ENCODE results near the gene RPS18. TPM values are rescaled to one million over a fixed set of nuclear protein-coding genes. Genes with fewer than 3 reads are reported as not detected.

Gene RPS18
- total and polyA plus RNA-seq, 2 of the 13 experiments (the other 11 are each of a cell fraction or from before 2014, with no cell fraction given) = 3,896 to 5,806 TPM

DNA sequence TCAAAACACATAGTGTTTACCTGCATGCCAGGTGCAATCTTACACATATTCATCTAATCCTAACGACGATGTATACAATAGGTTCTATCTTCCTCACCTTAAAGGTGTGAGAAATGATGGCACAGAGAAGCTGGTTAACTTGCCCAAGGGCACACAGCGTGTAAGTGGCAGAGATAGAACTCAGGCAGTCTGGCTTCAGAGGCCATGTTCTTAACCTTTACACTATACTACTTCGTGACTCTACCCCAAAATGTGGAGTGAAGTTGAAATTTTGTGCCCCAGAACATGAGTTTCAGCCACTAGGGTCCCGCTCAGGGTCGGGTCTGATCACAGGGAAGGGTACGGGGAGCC lies 783 bp upstream of the RPS18 start (continued):
- TF ChIP-seq REL (CRISPR knock-in tag; conservative IDR thresholded peaks at IDR 0.05) (0 out of 2 replicates have a peak, but pooled peaks have one; percentile 25), PRPF4 (IDR thresholded peaks at IDR 0.05; ENCODE audit: low read depth, low read length, poor library complexity, severe bottlenecking) (no peak), MXI1 (IDR thresholded peaks at IDR 0.05; ENCODE audit: borderline replicate concordance, low read depth, low read length) (no peak), ZFP37 (CRISPR knock-in tag; IDR thresholded peaks at IDR 0.05; ENCODE audit: borderline replicate concordance) (no peak), TOE1 (CRISPR knock-in tag; IDR thresholded peaks at IDR 0.05) (no peak), HDAC2 (CRISPR knock-in tag; IDR thresholded peaks at IDR 0.05) (no peak), ZNF577 (CRISPR knock-in tag; IDR thresholded peaks at IDR 0.05; ENCODE audit: borderline replicate concordance, low read depth) (no peak), SP4 (CRISPR knock-in tag; IDR thresholded peaks at IDR 0.05) (no peak), SSRP1 (CRISPR knock-in tag; IDR thresholded peaks at IDR 0.05) (0 out of 2 replicates have a peak, but pooled peaks have one; percentile 40), ZNF264 (CRISPR knock-in tag; IDR thresholded peaks at IDR 0.05) (no peak), ZNF230 (CRISPR knock-in tag; IDR thresholded peaks at IDR 0.05) (no peak; the same call in 1 of the 2 replicates), ZNF644 (CRISPR knock-in tag; IDR thresholded peaks at IDR 0.05; ENCODE audit: low read depth) (no peak)
- TF ChIP-seq, protein P1, sequence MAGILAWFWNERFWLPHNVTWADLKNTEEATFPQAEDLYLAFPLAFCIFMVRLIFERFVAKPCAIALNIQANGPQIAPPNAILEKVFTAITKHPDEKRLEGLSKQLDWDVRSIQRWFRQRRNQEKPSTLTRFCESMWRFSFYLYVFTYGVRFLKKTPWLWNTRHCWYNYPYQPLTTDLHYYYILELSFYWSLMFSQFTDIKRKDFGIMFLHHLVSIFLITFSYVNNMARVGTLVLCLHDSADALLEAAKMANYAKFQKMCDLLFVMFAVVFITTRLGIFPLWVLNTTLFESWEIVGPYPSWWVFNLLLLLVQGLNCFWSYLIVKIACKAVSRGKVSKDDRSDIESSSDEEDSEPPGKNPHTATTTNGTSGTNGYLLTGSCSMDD (CRISPR knock-in tag; IDR thresholded peaks at IDR 0.05) = no peak
- TF ChIP-seq, protein P2, sequence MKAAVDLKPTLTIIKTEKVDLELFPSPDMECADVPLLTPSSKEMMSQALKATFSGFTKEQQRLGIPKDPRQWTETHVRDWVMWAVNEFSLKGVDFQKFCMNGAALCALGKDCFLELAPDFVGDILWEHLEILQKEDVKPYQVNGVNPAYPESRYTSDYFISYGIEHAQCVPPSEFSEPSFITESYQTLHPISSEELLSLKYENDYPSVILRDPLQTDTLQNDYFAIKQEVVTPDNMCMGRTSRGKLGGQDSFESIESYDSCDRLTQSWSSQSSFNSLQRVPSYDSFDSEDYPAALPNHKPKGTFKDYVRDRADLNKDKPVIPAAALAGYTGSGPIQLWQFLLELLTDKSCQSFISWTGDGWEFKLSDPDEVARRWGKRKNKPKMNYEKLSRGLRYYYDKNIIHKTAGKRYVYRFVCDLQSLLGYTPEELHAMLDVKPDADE (CRISPR knock-in tag; IDR thresholded peaks at IDR 0.05) = no peak
- TF ChIP-seq, protein P3, sequence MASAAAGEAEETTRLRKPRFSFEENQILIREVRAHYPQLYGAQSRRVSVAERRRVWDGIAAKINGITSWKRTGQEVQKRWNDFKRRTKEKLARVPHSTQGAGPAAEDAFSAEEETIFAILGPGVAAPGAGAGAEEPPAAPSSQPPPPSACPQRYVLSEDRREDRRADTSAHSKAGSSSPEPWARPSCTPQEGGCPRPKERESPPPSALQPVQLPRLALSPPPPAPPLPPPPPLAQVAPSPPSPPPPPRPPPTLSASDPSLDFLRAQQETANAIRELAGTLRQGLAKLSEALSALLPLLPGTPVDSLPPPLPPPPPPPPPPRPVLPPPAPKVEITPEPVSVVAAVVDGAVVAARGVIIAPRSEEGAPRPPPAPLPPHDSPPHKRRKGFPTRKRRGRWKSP (CRISPR knock-in tag; IDR thresholded peaks at IDR 0.05) = no peak
- TF ChIP-seq, protein P4, sequence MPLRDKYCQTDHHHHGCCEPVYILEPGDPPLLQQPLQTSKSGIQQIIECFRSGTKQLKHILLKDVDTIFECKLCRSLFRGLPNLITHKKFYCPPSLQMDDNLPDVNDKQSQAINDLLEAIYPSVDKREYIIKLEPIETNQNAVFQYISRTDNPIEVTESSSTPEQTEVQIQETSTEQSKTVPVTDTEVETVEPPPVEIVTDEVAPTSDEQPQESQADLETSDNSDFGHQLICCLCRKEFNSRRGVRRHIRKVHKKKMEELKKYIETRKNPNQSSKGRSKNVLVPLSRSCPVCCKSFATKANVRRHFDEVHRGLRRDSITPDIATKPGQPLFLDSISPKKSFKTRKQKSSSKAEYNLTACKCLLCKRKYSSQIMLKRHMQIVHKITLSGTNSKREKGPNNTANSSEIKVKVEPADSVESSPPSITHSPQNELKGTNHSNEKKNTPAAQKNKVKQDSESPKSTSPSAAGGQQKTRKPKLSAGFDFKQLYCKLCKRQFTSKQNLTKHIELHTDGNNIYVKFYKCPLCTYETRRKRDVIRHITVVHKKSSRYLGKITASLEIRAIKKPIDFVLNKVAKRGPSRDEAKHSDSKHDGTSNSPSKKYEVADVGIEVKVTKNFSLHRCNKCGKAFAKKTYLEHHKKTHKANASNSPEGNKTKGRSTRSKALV (CRISPR knock-in tag; IDR thresholded peaks at IDR 0.05) = no peak
- TF ChIP-seq, protein P5, sequence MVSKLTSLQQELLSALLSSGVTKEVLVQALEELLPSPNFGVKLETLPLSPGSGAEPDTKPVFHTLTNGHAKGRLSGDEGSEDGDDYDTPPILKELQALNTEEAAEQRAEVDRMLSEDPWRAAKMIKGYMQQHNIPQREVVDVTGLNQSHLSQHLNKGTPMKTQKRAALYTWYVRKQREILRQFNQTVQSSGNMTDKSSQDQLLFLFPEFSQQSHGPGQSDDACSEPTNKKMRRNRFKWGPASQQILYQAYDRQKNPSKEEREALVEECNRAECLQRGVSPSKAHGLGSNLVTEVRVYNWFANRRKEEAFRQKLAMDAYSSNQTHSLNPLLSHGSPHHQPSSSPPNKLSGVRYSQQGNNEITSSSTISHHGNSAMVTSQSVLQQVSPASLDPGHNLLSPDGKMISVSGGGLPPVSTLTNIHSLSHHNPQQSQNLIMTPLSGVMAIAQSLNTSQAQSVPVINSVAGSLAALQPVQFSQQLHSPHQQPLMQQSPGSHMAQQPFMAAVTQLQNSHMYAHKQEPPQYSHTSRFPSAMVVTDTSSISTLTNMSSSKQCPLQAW (CRISPR knock-in tag; IDR thresholded peaks at IDR 0.05) = peak; percentile 14; the same call in 1 of the 2 replicates
- TF ChIP-seq, protein P6, sequence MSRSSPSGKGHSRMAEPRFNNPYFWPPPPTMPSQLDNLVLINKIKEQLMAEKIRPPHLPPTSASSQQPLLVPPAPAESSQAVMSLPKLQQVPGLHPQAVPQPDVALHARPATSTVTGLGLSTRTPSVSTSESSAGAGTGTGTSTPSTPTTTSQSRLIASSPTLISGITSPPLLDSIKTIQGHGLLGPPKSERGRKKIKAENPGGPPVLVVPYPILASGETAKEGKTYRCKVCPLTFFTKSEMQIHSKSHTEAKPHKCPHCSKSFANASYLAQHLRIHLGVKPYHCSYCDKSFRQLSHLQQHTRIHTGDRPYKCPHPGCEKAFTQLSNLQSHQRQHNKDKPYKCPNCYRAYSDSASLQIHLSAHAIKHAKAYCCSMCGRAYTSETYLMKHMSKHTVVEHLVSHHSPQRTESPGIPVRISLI (CRISPR knock-in tag; IDR thresholded peaks at IDR 0.05; ENCODE audit: borderline replicate concordance) = no peak
- TF ChIP-seq, protein P7, sequence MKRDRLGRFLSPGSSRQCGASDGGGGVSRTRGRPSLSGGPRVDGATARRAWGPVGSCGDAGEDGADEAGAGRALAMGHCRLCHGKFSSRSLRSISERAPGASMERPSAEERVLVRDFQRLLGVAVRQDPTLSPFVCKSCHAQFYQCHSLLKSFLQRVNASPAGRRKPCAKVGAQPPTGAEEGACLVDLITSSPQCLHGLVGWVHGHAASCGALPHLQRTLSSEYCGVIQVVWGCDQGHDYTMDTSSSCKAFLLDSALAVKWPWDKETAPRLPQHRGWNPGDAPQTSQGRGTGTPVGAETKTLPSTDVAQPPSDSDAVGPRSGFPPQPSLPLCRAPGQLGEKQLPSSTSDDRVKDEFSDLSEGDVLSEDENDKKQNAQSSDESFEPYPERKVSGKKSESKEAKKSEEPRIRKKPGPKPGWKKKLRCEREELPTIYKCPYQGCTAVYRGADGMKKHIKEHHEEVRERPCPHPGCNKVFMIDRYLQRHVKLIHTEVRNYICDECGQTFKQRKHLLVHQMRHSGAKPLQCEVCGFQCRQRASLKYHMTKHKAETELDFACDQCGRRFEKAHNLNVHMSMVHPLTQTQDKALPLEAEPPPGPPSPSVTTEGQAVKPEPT (CRISPR knock-in tag; IDR thresholded peaks at IDR 0.05; ENCODE audit: low read depth) = no peak

Data from HepG2 (cell line).